Left ventricle myocardium inferior (tissue), 1 donor: ENCODE results near the gene GP2. TPM values are rescaled to one million over a fixed set of nuclear protein-coding genes. Genes with fewer than 3 reads are reported as not detected.

Source experiments
- DNase-seq: peaks from one replicate; pipeline ENCODE4 v3.0.0-alpha.2; 2020
- H3K27ac ChIP-seq: fragments of 200-600 bp; replicated peaks from 2 replicates; pipeline ENCODE4 v1.8.0; 2021
- H3K27me3 ChIP-seq: fragments of 200-600 bp; 2 replicates; pipeline ENCODE4 v1.8.0; 2021; ENCODE audit warnings: low read depth
- H3K36me3 ChIP-seq: fragments of 200-600 bp; 2 replicates; pipeline ENCODE4 v1.8.0; 2021
- H3K4me1 ChIP-seq: fragments of 200-600 bp; 2 replicates; pipeline ENCODE4 v1.8.0; 2021
- H3K4me3 ChIP-seq: fragments of 200-600 bp; 2 replicates; pipeline ENCODE4 v1.8.0; 2021; ENCODE audit warnings: mild to moderate bottlenecking, moderate library complexity
- H3K9me3 ChIP-seq: fragments of 200-600 bp; replicated peaks from 2 replicates; pipeline ENCODE4 v1.8.0; 2021
- intact Hi-C: fragments of 100-400 bp; cut with micrococcal nuclease; formaldehyde crosslinking; loops from one replicate; pipeline ENCODE4 v1.11.0; 2022
- total RNA-seq: library from RNA; stranded (reverse); fragmentation: NEBNext Ultra II Directional; extraction: Animal tissue kit (Norgen Biotek cat#: 25700); gene quantifications from one replicate; pipeline ENCODE4 v1.2.1, GENCODE V29; 2021
- TF ChIP-seq, protein P1 (sequence below): fragments of 200-600 bp; IDR thresholded peaks from 2 replicates; pipeline ENCODE4 v1.8.0; 2021; ENCODE audit warnings: antibody characterized with exemption, mild to moderate bottlenecking, borderline replicate concordance
- donor health status: DM: no; HTN: yes; CAD: no; lungs with severe emphysema.

GP2 gene
- total RNA-seq, 1 donor from 2014 or later = not detected

DNA sequence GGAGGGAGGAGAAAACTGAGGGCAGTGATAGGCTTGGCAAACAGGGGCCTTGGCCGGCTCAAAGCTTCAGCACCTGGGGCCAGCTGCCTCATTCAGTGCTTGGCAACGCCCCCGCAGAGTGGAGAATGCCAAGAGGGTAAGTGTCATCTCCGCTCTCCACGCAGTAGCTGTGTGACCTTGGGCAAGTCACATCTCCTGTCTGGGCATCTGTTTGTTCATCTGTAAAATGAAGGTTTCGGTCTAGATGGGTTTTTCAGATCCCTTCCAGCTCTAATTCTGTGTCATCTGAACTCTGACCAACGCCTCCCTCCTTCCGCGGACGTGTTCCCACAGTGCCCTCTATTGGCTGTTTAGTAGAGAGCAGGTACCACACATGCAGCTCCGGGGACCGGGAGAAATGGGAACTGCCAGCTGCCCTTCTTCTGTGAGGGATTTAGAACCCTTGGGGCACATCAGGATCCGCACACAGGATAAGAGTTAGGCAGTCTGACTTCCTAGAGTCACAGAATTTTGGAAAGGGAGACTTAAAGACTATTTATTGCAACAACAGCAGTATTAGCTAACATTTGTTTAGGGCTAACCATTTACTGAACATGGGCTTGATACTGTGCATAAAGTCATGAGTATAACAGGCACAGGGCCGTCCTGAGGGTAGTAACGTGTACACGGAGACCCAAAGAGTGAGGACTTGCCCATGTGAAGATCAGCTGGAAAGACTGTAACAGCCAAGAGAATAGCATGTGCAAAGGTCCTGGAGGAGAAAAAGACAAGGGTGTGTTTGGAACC is 26.8 kb downstream of the GP2 start:
- Histone ChIP-seq H3K9me3 (no peaks in the 10 kb centered on the region), H3K27me3 (peaks cover 73% of the 10 kb centered on the region), H3K27ac (no peak overlapping the region), H3K36me3 (no peaks in the 10 kb centered on the region), H3K4me1 (no peaks in the 10 kb centered on the region), H3K4me3 (no peak overlapping the region)
- intact Hi-C loops = no loop called here
- peak; percentile 18 for DNase-seq
- TF ChIP-seq, protein P1, sequence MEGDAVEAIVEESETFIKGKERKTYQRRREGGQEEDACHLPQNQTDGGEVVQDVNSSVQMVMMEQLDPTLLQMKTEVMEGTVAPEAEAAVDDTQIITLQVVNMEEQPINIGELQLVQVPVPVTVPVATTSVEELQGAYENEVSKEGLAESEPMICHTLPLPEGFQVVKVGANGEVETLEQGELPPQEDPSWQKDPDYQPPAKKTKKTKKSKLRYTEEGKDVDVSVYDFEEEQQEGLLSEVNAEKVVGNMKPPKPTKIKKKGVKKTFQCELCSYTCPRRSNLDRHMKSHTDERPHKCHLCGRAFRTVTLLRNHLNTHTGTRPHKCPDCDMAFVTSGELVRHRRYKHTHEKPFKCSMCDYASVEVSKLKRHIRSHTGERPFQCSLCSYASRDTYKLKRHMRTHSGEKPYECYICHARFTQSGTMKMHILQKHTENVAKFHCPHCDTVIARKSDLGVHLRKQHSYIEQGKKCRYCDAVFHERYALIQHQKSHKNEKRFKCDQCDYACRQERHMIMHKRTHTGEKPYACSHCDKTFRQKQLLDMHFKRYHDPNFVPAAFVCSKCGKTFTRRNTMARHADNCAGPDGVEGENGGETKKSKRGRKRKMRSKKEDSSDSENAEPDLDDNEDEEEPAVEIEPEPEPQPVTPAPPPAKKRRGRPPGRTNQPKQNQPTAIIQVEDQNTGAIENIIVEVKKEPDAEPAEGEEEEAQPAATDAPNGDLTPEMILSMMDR = peak; percentile 70

DNA sequence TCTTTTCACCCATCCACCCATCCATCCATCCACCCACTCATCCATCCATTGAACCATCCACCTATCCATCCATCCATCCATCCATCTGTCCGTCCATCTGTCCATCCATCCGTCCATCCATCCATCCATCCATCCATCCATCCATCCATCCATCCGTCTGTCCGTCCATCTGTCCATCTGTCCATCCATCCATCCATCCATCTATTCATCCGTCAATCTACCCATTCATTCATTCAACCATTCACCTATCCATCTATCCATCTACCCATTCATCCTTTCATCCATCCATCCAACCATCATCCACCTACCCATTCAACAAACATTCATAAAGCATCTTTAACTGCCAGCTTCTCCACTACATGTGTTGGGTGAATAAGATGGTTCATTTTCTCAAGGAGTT is 28.9 kb downstream of the GP2 start:
- Histone ChIP-seq H3K27ac (no peak overlapping the region), H3K36me3 (no peaks in the 10 kb centered on the region), H3K4me3 (no peak overlapping the region), H3K9me3 (no peaks in the 10 kb centered on the region), H3K27me3 (peaks cover 84% of the 10 kb centered on the region), H3K4me1 (no peaks in the 10 kb centered on the region)
- DNase-seq = no peak
- TF ChIP-seq, protein P1 = no peak
- intact Hi-C loops = no loop called here

DNA sequence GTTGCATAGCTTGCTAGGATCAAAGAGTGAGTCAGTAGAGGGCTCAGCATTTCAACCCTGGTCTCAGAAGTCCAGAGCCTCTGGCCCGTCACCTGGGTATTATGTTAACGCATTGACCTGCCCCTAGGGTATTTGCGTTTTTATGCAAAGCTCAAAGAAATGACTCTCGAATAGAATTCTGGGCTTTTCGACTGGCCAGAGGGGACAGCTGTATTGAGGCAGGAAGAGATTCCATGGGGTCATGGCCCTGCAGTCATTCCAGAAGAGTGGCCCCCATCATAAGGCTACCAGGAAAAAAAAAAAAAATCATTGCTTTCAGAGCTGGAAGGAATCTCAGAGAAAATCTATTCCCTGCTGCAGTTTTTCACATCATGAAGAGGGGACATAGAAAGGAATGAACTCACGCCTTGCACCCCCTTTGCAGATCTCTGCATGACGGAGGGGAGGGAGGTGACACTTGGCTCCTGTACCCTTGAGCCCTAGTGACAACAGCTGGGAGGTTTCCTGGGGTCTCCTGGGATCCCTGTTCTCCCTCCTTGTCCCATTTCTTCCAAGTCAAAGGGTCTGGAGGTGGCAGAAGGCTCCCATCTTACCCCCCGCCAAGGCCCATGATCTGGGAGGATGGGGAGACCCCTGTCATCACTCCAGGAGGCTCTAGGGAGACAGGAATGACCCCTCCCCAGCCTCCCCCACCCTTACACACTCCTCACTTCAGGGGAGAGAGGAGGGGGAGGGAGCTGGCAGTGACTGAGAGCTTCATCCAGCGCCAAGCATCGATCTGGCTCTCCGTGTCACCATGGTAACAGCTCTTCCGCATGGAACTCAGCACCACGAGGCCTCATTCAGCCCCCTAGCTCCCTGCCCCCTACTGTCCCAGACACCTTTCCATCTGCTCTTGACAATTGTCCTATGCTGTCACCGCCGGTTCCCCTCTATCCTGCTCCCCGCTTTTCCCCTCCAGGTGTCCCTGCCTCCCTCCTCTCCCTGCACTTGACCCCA is 35.8 kb downstream of the GP2 start:
- H3K4me1 ChIP-seq = no peaks in the 10 kb centered on the region
- intact Hi-C loops = no loop called here
- TF ChIP-seq, protein P1 = no peak
- peaks cover 84% of the 10 kb centered on the region for H3K27me3 ChIP-seq
- DNase-seq = no peak
- no peaks in the 10 kb centered on the region for H3K36me3 ChIP-seq
- no peak overlapping the region for H3K4me3 ChIP-seq
- no peaks in the 10 kb centered on the region for H3K9me3 ChIP-seq
- H3K27ac ChIP-seq = no peak overlapping the region

DNA sequence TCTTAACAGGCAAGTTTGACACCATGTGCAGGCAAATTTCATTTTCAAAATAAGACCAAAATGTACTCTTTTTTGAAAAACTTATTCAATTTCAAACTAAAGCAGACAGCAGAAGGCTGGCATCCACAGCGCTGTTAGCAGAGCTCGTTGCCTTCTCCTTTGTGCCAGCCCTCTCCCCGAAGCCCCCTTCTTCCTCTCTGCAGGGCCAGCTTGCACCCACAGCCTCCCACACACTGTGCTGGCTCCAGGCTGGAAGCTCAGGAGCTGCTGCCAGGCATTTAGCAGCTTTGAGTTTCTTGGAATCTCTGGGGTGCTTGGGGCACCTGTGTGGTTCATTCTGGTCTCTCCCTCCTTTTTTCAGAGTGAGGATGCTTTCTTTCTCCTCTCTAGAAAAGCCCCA is 37.7 kb downstream of the GP2 start:
- H3K9me3 ChIP-seq = no peaks in the 10 kb centered on the region
- no peak overlapping the region for H3K4me3 ChIP-seq
- H3K27me3 ChIP-seq = peaks cover 68% of the 10 kb centered on the region
- H3K27ac ChIP-seq = no peak overlapping the region
- no peaks in the 10 kb centered on the region for H3K4me1 ChIP-seq
- DNase-seq = no peak
- TF ChIP-seq, protein P1 = no peak
- intact Hi-C loops = no loop called here
- no peaks in the 10 kb centered on the region for H3K36me3 ChIP-seq

DNA sequence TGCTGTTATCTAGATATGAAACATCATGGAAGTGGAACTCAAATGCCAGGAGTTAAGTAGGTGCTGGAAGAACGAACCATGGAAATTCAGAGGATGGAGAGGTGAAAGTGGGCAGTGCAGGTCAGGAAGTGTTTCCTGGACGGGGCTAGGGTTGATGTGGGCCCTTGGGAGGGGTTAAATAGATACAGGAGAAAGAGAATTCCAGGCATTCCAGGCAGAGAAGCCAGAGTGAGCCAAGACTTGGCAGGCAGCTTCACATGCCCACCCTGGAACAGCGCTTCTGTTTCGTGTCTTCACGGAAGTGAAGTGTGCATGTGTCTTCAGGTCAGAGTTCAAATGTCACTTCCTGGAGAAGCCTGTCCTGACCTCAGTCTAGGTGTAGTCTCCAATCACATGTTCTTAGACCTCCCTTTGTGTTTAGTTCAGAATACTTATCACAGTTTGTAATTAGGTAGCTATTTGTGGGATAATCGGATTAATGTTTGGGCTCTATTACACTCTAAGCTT is 41.3 kb downstream of the GP2 start:
- no peaks in the 10 kb centered on the region for H3K4me1 ChIP-seq
- intact Hi-C loops = no loop called here
- no peak for DNase-seq
- H3K36me3 ChIP-seq = no peaks in the 10 kb centered on the region
- H3K27me3 ChIP-seq = peaks cover 49% of the 10 kb centered on the region
- H3K9me3 ChIP-seq = peaks cover under 1% of the 10 kb centered on the region
- TF ChIP-seq, protein P1 = no peak
- H3K27ac ChIP-seq = no peak overlapping the region
- no peak overlapping the region for H3K4me3 ChIP-seq
